CD14-positive monocyte (primary cell): ENCODE data around the gene CRIM1. TPM values are rescaled to one million over a fixed set of nuclear protein-coding genes. Genes with fewer than 3 reads are reported as not detected.

Experiments used
- DNase-seq, 3 donors: peaks; one replicate each; pipeline ENCODE4 v3.0.0-alpha.2; 2011 to 2022
- H2AFZ ChIP-seq: 2 replicates; pipeline ENCODE4 v1.6.0; 2012; ENCODE audit warnings: mild to moderate bottlenecking, low read depth, low read length, inconsistent platforms; ENCODE audit not compliant: insufficient read depth, poor library complexity, severe bottlenecking
- H3K27ac ChIP-seq, 2 donors: 1 replicate in 1 of 2; 2 replicates in 1 of 2; pipeline ENCODE4 v1.5.1; 2012 to 2013; ENCODE audit warnings: low read length in 2 of 2, control low read depth in 1 of 2, inconsistent platforms in 1 of 2, low read depth in 1 of 2, mild to moderate bottlenecking in 1 of 2
- H3K27me3 ChIP-seq, 2 donors: one replicate each; pipeline versions ENCODE4 v1.6.0 to v1.6.1; 2011 to 2013; ENCODE audit warnings: low read length in 2 of 2; ENCODE audit not compliant: control insufficient read depth in 2 of 2, insufficient read depth in 2 of 2
- H3K36me3 ChIP-seq, 2 donors: replicated peaks in 1 of 2; 1 replicate in 1 of 2; 2 replicates in 1 of 2; pipeline versions ENCODE4 v1.5.1 to v1.6.1; 2012 to 2013; ENCODE audit warnings: low read length in 2 of 2, control low read depth in 1 of 2, inconsistent platforms in 1 of 2, mild to moderate bottlenecking in 1 of 2; ENCODE audit not compliant: insufficient read depth in 2 of 2, control insufficient read depth in 1 of 2
- H3K4me1 ChIP-seq, 2 donors: 1 replicate in 1 of 2; 2 replicates in 1 of 2; pipeline versions ENCODE4 v1.5.1 to v1.6.1; 2012 to 2013; ENCODE audit warnings: low read length in 2 of 2, control low read depth in 1 of 2, inconsistent platforms in 1 of 2, mild to moderate bottlenecking in 1 of 2, moderate library complexity in 1 of 2; ENCODE audit not compliant: insufficient read depth in 2 of 2, control insufficient read depth in 1 of 2
- H3K4me2 ChIP-seq: replicated peaks from 2 replicates; pipeline ENCODE3; 2012; ENCODE audit warnings: low read length, moderate library complexity, mild to moderate bottlenecking; ENCODE audit not compliant: poor library complexity, severe bottlenecking; ENCODE audit errors: extremely low read depth
- H3K4me3 ChIP-seq, 3 experiments: fragments of 200-600 bp in 1 of 3; sonication (generic) in 1 of 3; replicated peaks in 1 of 3; 1 replicate in 2 of 3; 2 replicates in 1 of 3; pipeline ENCODE4 v1.5.1; 2011 to 2013; ENCODE audit warnings: low read length in 3 of 3, mild to moderate bottlenecking in 3 of 3, control low read depth in 2 of 3, low read depth in 2 of 3, inconsistent platforms in 1 of 3, moderate library complexity in 1 of 3
- H3K79me2 ChIP-seq: 2 replicates; pipeline ENCODE4 v1.6.0; 2012; ENCODE audit warnings: mild to moderate bottlenecking, control low read depth, inconsistent platforms, low read length, moderate library complexity; ENCODE audit not compliant: insufficient read depth
- H3K9ac ChIP-seq: 2 replicates; pipeline ENCODE4 v1.6.0; 2017; ENCODE audit warnings: low read length, mild to moderate bottlenecking; ENCODE audit not compliant: insufficient read depth, poor library complexity, severe bottlenecking
- H3K9me3 ChIP-seq, 2 donors: replicated peaks in 1 of 2; 1 replicate in 1 of 2; 2 replicates in 1 of 2; pipeline versions ENCODE4 v1.5.1 to v1.6.1; 2012 to 2013; ENCODE audit warnings: low read length in 2 of 2, control low read depth in 1 of 2; ENCODE audit not compliant: control insufficient read depth in 1 of 2, insufficient read depth in 1 of 2
- H4K20me1 ChIP-seq: 2 replicates; pipeline ENCODE4 v1.6.0; 2012; ENCODE audit warnings: mild to moderate bottlenecking, low read length, control low read depth, moderate library complexity; ENCODE audit not compliant: insufficient read depth
- H3K27ac Mint-ChIP-seq, 7 donors: one replicate each; pipeline ENCODE4 v1.8.0; 2020; ENCODE audit warnings: mild to moderate bottlenecking in 7 of 7, mixed read lengths in 7 of 7, moderate library complexity in 6 of 7, inconsistent platforms in 2 of 7
- H3K27me3 Mint-ChIP-seq, 3 donors: one replicate each; pipeline ENCODE4 v1.8.0; 2021 to 2022; ENCODE audit warnings: low read depth in 3 of 3, mild to moderate bottlenecking in 3 of 3, mixed read lengths in 3 of 3, moderate library complexity in 3 of 3, inconsistent platforms in 1 of 3
- H3K36me3 Mint-ChIP-seq, 2 donors: one replicate each; pipeline ENCODE4 v1.8.0; 2020; ENCODE audit warnings: mixed read lengths in 2 of 2, inconsistent platforms in 1 of 2, mild to moderate bottlenecking in 1 of 2
- H3K4me1 Mint-ChIP-seq: one replicate; pipeline ENCODE4 v1.8.0; 2020; ENCODE audit warnings: mild to moderate bottlenecking, mixed read lengths
- H3K4me3 Mint-ChIP-seq, 2 donors: one replicate each; pipeline ENCODE4 v1.8.0; 2020; ENCODE audit warnings: mild to moderate bottlenecking in 2 of 2, mixed read lengths in 2 of 2, moderate library complexity in 1 of 2
- H3K9me3 Mint-ChIP-seq, 7 donors: one replicate each; pipeline ENCODE4 v1.8.0; 2020 to 2022; ENCODE audit warnings: mixed read lengths in 7 of 7, mild to moderate bottlenecking in 6 of 7, moderate library complexity in 6 of 7, inconsistent platforms in 2 of 7
- WGBS: methylation state at CpG from one replicate; pipeline ENCODE4 v1.1.5; 2013; ENCODE audit warnings: missing lambda C conversion rate; ENCODE audit not compliant: insufficient coverage; 5-methylcytosine and 5-hydroxymethylcytosine counted together
- intact Hi-C, 2 donors: fragments of 100-400 bp; cut with micrococcal nuclease; formaldehyde crosslinking; loops; one replicate each; pipeline versions ENCODE4 v1.15.0 to v1.15.1; 2023
- polyA plus RNA-seq, 3 donors: library from polyadenylated mRNA; depleted of rRNA in 1 of 3; unstranded in 2 of 3; stranded (reverse) in 1 of 3; fragments of 300-500 nt in 2 of 3; fragments of >200 nt in 1 of 3; fragmentation: Illumina TruSeq in 2 of 3; gene quantifications; 1 replicate in 2 of 3; 2 replicates in 1 of 3; pipeline ENCODE4 v1.2.3, GENCODE V29; 2012 to 2021
- TF ChIP-seq, protein P1 (sequence below): fragments of 200-600 bp; IDR thresholded peaks from one replicate; pipeline ENCODE4 v1.8.0; 2022; ENCODE audit warnings: antibody characterized with exemption, mild to moderate bottlenecking

Gene CRIM1
- polyA plus RNA-seq, 3 donors = 0.08 to 0.27 TPM; not detected in 1

DNA sequence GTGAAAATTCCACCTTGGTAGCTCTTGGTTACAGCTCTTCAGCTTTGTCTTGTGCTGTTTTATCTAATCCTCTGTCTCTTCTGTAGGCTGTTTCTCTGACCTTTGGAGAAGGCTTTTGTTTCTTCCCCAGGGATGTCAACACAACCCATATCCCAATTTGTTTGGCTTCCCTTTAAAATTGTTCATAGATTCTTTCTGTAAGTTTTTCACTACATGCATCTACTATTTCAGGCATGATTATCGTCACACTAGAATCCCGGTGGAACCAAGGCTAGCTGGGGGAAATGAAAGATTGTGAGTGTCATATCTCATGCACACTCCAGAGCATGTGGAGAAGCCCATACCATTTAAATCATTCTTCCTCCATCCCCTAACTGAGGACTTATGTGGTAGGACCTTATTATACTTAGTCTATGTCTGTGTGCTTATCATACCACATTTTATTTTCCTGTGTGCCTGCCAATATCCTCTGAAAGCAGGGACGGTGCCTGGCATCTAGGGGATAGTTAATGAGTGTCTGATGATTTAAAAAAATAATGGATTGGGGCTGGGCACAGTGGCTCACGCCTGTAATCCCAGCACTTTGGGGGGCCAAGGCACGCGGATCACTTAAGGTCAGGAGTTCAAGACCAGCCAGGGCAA lies 59.9 kb downstream of the CRIM1 start:
- H3K9me3 Mint-ChIP-seq = no peaks in the 10 kb centered on the region
- Histone ChIP-seq H4K20me1 (no peaks in the 10 kb centered on the region), H3K4me2 (no peak overlapping the region), H2AFZ (no peak overlapping the region), H3K36me3 (no peaks in the 10 kb centered on the region), H3K27ac (no peak overlapping the region), H3K79me2 (no peaks in the 10 kb centered on the region), H3K27me3 (no peaks in the 10 kb centered on the region), H3K9me3 (no peaks in the 10 kb centered on the region), H3K4me3 (no peak overlapping the region), H3K4me1 (no peaks in the 10 kb centered on the region), H3K9ac (no peak overlapping the region)
- no peak overlapping the region for H3K4me3 Mint-ChIP-seq
- no peaks in the 10 kb centered on the region for H3K36me3 Mint-ChIP-seq
- TF ChIP-seq, protein P1, sequence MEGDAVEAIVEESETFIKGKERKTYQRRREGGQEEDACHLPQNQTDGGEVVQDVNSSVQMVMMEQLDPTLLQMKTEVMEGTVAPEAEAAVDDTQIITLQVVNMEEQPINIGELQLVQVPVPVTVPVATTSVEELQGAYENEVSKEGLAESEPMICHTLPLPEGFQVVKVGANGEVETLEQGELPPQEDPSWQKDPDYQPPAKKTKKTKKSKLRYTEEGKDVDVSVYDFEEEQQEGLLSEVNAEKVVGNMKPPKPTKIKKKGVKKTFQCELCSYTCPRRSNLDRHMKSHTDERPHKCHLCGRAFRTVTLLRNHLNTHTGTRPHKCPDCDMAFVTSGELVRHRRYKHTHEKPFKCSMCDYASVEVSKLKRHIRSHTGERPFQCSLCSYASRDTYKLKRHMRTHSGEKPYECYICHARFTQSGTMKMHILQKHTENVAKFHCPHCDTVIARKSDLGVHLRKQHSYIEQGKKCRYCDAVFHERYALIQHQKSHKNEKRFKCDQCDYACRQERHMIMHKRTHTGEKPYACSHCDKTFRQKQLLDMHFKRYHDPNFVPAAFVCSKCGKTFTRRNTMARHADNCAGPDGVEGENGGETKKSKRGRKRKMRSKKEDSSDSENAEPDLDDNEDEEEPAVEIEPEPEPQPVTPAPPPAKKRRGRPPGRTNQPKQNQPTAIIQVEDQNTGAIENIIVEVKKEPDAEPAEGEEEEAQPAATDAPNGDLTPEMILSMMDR = no peak
- no CpG with 5 or more reads among the region's 6 CpGs for WGBS
- intact Hi-C loops = no loop called here
- H3K4me1 Mint-ChIP-seq = no peaks in the 10 kb centered on the region
- peak overlapping the region in 1 of 7 donors; percentile 5 for H3K27ac Mint-ChIP-seq
- DNase-seq = no peak
- peaks cover 0 to 1% (median 0%) of the 10 kb centered on the region in 3 donors for H3K27me3 Mint-ChIP-seq

DNA sequence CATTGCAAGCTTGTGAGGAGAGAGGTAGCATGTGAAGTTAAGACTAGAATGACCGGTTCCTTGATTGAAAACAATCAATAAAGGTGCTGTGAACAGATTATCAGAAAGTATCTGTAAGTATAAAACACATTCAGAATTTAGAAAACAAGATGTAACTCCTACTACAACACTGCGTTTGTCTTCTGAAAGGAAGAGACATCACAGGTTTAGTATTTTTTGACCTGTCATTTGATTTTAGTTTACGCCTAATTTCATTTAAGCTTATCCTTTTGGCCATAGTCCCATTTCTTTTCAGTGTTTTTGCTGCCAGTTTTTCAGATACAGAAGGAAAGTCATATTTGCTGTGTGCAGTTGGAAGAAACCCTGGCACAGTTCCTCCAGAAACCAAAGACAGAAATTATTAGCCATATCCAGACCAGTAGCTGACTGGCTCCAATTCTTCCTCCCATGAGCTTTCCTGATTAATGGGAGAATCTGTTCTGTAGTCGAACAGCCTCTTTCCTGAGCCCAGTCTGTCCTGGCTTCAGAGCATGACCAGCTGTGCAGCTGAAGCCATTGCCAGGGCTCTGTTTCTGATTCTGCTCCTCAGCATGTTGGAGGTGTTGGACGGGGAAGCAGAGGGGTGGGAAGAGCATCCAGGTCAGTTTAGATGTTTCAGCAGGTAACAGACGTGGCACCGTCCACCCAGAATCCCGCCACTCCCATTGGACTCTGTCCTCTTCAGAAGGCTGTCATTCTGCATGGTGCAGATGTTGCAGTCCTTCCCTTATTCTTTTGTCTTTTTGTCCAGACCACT lies 61.0 kb downstream of the CRIM1 start:
- no peak overlapping the region for H3K27ac Mint-ChIP-seq
- no peaks in the 10 kb centered on the region for H3K4me1 Mint-ChIP-seq
- H4K20me1 ChIP-seq = no peaks in the 10 kb centered on the region
- H3K4me2 ChIP-seq = no peak overlapping the region
- H3K27me3 ChIP-seq = no peaks in the 10 kb centered on the region
- no peak overlapping the region for H3K4me3 ChIP-seq
- no peaks in the 10 kb centered on the region for H3K36me3 Mint-ChIP-seq
- no peak overlapping the region for H3K9ac ChIP-seq
- H3K36me3 ChIP-seq = no peaks in the 10 kb centered on the region
- H3K4me1 ChIP-seq = no peaks in the 10 kb centered on the region
- no peaks in the 10 kb centered on the region for H3K9me3 Mint-ChIP-seq
- 89% methylated on average over 3 of the region's 8 CpGs for WGBS
- H3K4me3 Mint-ChIP-seq = no peak overlapping the region
- no peak overlapping the region for H2AFZ ChIP-seq
- no peaks in the 10 kb centered on the region for H3K79me2 ChIP-seq
- H3K9me3 ChIP-seq = no peaks in the 10 kb centered on the region
- H3K27ac ChIP-seq = no peak overlapping the region
- TF ChIP-seq, protein P1 = no peak
- DNase-seq = no peak
- intact Hi-C loops = no loop called here
- H3K27me3 Mint-ChIP-seq = peaks cover 0 to 1% (median 0%) of the 10 kb centered on the region in 3 donors
